OCI-LY7 (cell line): Measurements from ENCODE around the gene MTHFD1. TPM values are rescaled to one million over a fixed set of nuclear protein-coding genes. Genes with fewer than 3 reads are reported as not detected.

Experiments used
- BruUV-seq: library from RNA; stranded (reverse); fragments of 400-500 nt; replicated peaks from 2 replicates; lab custom pipeline; 2021; lab: Mats Ljungman, UMichigan
- CTCF ChIA-PET: fragments of 300-600 bp; sonication (Branson Sonifier 250); formaldehyde crosslinking; loops from one replicate; lab custom pipeline; 2022; ENCODE audit warnings: antibody characterized with exemption; ENCODE audit not compliant: unreplicated experiment; lab: Charles Lee
- POLR2A ChIA-PET: fragments of 300-600 bp; sonication (Branson Sonifier 250); formaldehyde crosslinking; loops from one replicate; lab custom pipeline; 2022; ENCODE audit warnings: antibody characterized with exemption; lab: Charles Lee
- DNase-seq: peaks from one replicate; pipeline ENCODE4 v3.0.0-alpha.2; 2015; ENCODE audit warnings: low spot score
- H2AFZ ChIP-seq: fragments of 200-600 bp; sonication (generic), shearing (Covaris generic); 2 replicates; pipeline ENCODE4 v1.6.1; 2014; ENCODE audit warnings: mild to moderate bottlenecking, antibody characterized with exemption, low read length, moderate library complexity
- H3K27ac ChIP-seq: fragments of 200-600 bp; sonication (generic); 2 replicates; pipeline ENCODE4 v1.5.1; 2014; ENCODE audit warnings: mixed run types, low read depth, mild to moderate bottlenecking, moderate library complexity, low read length, inconsistent platforms; ENCODE audit not compliant: poor library complexity, severe bottlenecking
- H3K36me3 ChIP-seq: fragments of 200-600 bp; sonication (generic); 2 replicates; pipeline ENCODE4 v1.6.1; 2014; ENCODE audit warnings: mild to moderate bottlenecking, antibody characterized with exemption, low read length, moderate library complexity, mixed read lengths; ENCODE audit not compliant: insufficient read depth
- H3K4me1 ChIP-seq: fragments of 200-600 bp; sonication (generic); 2 replicates; pipeline ENCODE4 v1.5.1; 2014; ENCODE audit warnings: mild to moderate bottlenecking, low read length; ENCODE audit not compliant: insufficient read depth, poor library complexity, severe bottlenecking
- H3K4me2 ChIP-seq: fragments of 200-600 bp; sonication (generic); 2 replicates; pipeline ENCODE4 v1.6.1; 2014; ENCODE audit warnings: mild to moderate bottlenecking, low read length
- H3K4me3 ChIP-seq: fragments of 200-600 bp; sonication (generic); 2 replicates; pipeline ENCODE4 v1.5.1; 2014; ENCODE audit warnings: mild to moderate bottlenecking, low read depth, low read length; ENCODE audit not compliant: poor library complexity, severe bottlenecking
- H3K79me2 ChIP-seq: fragments of 200-600 bp; sonication (generic); 2 replicates; pipeline ENCODE4 v1.6.1; 2016; ENCODE audit warnings: low read depth, mild to moderate bottlenecking, low read length, moderate library complexity, mixed read lengths; ENCODE audit not compliant: insufficient read depth
- H3K9me2 ChIP-seq: fragments of 200-600 bp; sonication (generic); 2 replicates; pipeline ENCODE4 v1.6.1; 2016; ENCODE audit warnings: mild to moderate bottlenecking, low read length, mixed read lengths; ENCODE audit not compliant: insufficient read depth
- H3K9me3 ChIP-seq: fragments of 200-600 bp; sonication (generic); 2 replicates; pipeline ENCODE4 v1.6.1; 2014; ENCODE audit warnings: mild to moderate bottlenecking, mixed run types, low read length, mixed read lengths
- H4K20me1 ChIP-seq: fragments of 200-600 bp; sonication (generic); 2 replicates; pipeline ENCODE4 v1.6.1; 2014; ENCODE audit warnings: mild to moderate bottlenecking, antibody characterized with exemption, low read length, moderate library complexity, mixed read lengths; ENCODE audit not compliant: insufficient read depth
- CTCF ChIP-seq: fragments of 200-600 bp; sonication (generic); conservative IDR thresholded peaks from 2 replicates; pipeline ENCODE4 v1.5.1; 2014; ENCODE audit warnings: mild to moderate bottlenecking, antibody characterized with exemption, low read length, moderate library complexity, mixed read lengths
- EZH2phosphoT487 ChIP-seq: fragments of 200-600 bp; sonication (generic); IDR thresholded peaks from 2 replicates; pipeline ENCODE4 v1.6.1; 2018; ENCODE audit warnings: low read depth, borderline replicate concordance, mild to moderate bottlenecking, mixed run types, antibody characterized with exemption, low read length, moderate library complexity, mixed read lengths
- intact Hi-C: fragments of 100-400 bp; cut with micrococcal nuclease; formaldehyde crosslinking; loops from one replicate; pipeline ENCODE4 v1.10.0; 2022; ENCODE audit not compliant: unreplicated experiment
- total RNA-seq, 2 experiments: library from RNA; depleted of rRNA in 1 of 2; stranded (reverse); fragments of >200 nt in 1 of 2; shearing (Covaris generic) in 1 of 2; gene quantifications; 2 replicates each; pipeline ENCODE4 v1.2.3, GENCODE V29; 2014 to 2022

The MTHFD1 gene
- total RNA-seq, 2 experiments from 2014 or later, result 73.7 to 163 TPM

DNA sequence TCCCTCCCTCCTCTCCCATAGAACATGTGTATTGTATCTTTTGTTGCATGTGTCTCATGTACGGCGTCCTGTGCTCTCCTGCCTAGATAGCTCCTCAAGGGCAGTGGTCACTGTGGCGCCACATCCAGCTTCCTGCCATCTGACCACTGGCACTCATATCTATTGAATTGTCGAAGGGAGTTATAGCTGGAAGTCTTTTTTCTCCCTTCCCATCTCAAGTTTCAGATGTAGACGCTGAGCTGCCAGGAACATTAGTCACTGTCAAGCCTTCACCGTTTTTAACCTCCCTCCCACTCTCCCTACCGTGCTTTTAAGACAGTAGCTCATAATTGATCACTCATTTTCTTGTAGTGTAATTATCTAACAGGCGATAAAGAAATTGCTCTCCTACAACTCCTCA, 33.0 kb downstream of the MTHFD1 start:
- H3K4me1 ChIP-seq, result no peaks in the 10 kb centered on the region
- ChIA-PET POLR2A (interaction anchor here (0.7 kb wide), 1 partner anchor 27 kb away, joined by 3 read pairs; no protein-coding TSS in a partner anchor), CTCF (no interaction called here)
- no peaks in the 10 kb centered on the region for H3K9me3 ChIP-seq
- intact Hi-C loops, result loop anchor here (10.0 kb wide), 1 partner anchor 76 kb away; no protein-coding TSS in a partner anchor
- no peak overlapping the region for H3K27ac ChIP-seq
- no peak for DNase-seq
- no peaks in the 10 kb centered on the region for H3K79me2 ChIP-seq
- 0 out of 2 replicates have a peak, but pooled peaks cover 3% of the 10 kb centered on the region for H4K20me1 ChIP-seq
- TF ChIP-seq CTCF, result no peak
- H3K9me2 ChIP-seq, result no peaks in the 10 kb centered on the region
- H3K4me2 ChIP-seq, result no peak overlapping the region
- BruUV-seq, result no TSS peak
- peaks cover 92% of the 10 kb centered on the region for H3K36me3 ChIP-seq
- H3K4me3 ChIP-seq, result no peak overlapping the region
- no peak overlapping the region for H2AFZ ChIP-seq

GRCh38 chr14:64422005-64422404, 33.9 kb downstream of the MTHFD1 start:
- TF ChIP-seq CTCF, result no peak
- TF ChIP-seq EZH2phosphoT487, result no peak
- Histone ChIP-seq H3K4me2 (no peak overlapping the region), H3K4me1 (no peaks in the 10 kb centered on the region), H4K20me1 (0 out of 2 replicates have a peak, but pooled peaks cover 3% of the 10 kb centered on the region), H3K27ac (no peak overlapping the region), H3K79me2 (no peaks in the 10 kb centered on the region), H3K9me2 (no peaks in the 10 kb centered on the region), H3K4me3 (no peak overlapping the region), H2AFZ (no peak overlapping the region), H3K36me3 (peaks cover 92% of the 10 kb centered on the region), H3K9me3 (no peaks in the 10 kb centered on the region)
- BruUV-seq, result TSS peak; percentile 11
- ChIA-PET CTCF (interaction anchor here (0.6 kb wide), 1 partner anchor 83 kb away, joined by 8 read pairs; no protein-coding TSS in a partner anchor), POLR2A (interaction anchor here (0.6 to 2.2 kb wide), 2 partner anchors 9 to 14 kb away, joined by 3 to 6 read pairs; no protein-coding TSS in a partner anchor)
- no peak for DNase-seq
- intact Hi-C loops, result loop anchor here (10.0 kb wide), 1 partner anchor 77 kb away; no protein-coding TSS in a partner anchor

GRCh38 chr14:64422756-64423155, 34.6 kb downstream of the MTHFD1 start:
- Histone ChIP-seq H3K4me1 (no peaks in the 10 kb centered on the region), H3K79me2 (no peaks in the 10 kb centered on the region), H3K27ac (no peak overlapping the region), H3K4me3 (no peak overlapping the region), H3K4me2 (no peak overlapping the region), H3K9me2 (no peaks in the 10 kb centered on the region), H3K9me3 (no peaks in the 10 kb centered on the region), H4K20me1 (0 out of 2 replicates have a peak, but pooled peaks cover 2% of the 10 kb centered on the region), H3K36me3 (peaks cover 92% of the 10 kb centered on the region), H2AFZ (no peak overlapping the region)
- no peak for DNase-seq
- ChIA-PET POLR2A (interaction anchor here (0.7 to 2.2 kb wide), 2 partner anchors 13 to 909 kb away, joined by 3 to 6 read pairs; no protein-coding TSS in a partner anchor), CTCF (interaction anchor here (1.0 kb wide), 1 partner anchor 781 kb away, joined by 4 read pairs; the partner anchor contains the start of gene WDR89)
- BruUV-seq, result no TSS peak
- intact Hi-C loops, result loop anchor here (10.0 kb wide), 1 partner anchor 78 kb away; no protein-coding TSS in a partner anchor
- TF ChIP-seq EZH2phosphoT487 (no peak), CTCF (no peak)
